Measurements from ENCODE around the gene CPNE1.

Gene CPNE1

DNA sequence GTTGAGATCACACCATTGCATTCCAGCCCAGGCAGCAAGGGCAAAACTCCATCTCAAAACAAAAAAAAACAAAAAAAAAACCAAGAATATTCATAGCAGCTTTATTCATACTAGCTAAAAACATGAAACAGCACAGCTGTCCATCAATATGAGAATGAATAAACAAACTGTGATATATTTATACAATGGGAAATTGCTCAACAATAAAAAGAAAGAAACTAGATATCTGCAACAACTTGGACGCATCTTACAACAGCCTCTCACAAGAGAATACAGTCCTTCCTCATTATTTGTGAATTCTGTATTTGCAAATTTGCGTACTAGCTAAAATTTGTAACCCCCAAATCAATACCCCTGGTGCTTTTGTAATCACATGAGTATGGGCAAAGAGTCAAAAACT lies 77.3 kb downstream of the CPNE1 start:
- DNase-seq, result no peak
- intact Hi-C loops (cut with DNase I), result no loop called here

DNA sequence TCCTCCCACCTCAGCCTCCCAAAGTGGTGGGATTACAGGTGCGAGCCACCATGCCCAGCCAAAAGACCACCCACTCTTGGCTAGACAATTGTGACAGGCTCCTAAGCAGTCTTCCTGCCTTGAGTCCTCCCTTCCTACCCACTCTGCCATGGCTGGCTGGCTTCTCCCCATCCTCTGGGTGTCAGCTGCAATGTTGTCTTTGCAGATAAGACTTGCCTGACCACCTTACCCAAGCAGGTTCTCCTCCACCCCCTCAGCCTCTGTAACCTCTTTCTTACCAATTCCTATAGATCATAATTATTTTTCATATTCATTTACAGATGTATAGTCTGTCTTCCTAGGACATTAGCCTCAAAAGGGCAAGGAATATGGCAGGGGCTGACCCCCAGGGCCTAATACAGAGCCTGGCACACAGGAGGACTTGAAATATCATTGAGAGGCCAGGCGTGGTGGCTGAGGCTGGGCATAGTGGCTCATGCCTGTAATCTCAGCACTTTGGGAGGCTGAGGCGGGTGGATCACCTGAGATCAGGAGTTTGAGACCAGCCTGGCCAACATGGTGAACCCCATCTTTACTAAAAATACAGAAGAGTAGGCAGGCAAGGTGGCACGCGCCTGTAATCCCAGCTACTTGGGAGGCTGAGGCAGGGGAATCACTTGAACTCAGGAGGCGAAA lies 77.8 kb downstream of the CPNE1 start:
- intact Hi-C loops (cut with DNase I), result no loop called here
- DNase-seq, result no peak

DNA sequence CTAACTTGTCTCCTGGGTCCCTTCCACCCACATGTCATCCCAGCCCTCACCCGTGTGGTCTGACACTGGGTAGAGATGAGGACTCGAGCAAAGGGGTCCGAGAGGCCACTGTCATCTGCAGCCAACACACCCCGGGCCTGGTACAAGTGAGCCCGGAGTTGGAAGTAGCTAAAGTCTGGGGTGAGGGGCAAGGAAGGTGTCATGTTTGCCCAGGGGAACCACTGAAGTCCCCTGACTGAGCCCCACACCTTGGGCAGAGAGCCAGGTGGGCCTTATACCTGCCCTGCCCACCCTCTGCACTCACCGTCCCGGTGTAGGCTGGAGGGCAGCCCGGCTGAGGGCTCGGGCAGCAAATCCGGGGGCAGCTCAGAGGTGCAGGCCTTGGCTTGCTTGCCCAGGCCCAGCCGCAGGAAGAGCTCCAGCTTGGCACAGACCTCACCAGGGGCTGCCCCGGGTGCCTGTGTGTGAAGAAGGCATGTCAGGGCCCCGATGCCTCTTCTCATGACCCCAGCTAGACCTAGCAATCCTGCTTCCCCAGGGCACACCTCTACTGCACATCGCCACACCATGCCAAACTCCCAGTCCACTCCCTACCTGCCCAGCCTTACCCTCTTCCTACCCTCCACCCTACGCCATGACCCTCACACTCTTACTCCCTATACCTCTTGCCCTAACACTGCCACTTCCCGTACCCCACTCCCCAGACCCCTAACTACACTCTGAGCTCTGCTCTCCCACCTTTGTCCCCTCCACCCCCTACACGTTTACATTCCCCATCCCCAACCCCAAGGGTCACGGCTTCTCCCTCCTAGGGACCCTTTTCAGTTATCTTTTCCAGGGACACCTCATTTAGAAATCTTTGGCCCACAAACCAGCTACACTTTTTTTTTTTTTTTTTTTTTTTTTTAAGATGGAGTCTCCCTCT lies 80.8 kb downstream of the CPNE1 start:
- DNase-seq, result no peak
- intact Hi-C loops (cut with DNase I), result no loop called here

DNA sequence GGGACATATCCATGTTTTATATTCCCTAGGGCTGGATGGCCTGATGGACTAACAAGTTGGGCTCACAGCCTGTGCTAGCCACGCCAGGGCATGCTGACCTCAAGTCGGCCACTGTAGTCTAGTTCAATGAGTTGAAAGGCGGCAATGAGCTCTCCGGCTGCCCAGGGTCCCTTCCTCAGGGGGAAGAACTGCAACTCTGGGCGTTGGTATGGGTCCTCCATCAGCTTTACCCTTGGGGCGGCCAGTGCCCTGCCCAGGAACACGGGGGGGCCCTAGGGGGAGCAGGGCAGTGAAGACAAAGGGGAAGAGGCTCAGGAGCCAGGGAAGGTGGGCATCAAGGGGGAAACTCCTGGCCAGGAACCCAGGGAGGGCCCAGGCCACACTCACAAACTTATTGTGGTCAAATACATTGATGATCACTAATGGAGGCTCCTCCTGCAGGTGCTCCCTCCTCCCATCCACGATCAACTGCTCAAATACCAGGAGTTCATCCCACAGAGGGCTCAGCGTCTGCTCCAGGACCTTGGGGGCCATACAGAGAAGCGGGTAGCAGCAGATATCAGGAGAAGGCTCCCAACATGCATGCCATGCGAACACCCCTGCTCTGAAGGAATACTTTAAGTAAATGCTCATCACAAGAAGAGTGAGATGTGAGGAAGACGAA lies 81.8 kb downstream of the CPNE1 start:
- intact Hi-C loops (cut with DNase I), result no loop called here
- no peak for DNase-seq

DNA sequence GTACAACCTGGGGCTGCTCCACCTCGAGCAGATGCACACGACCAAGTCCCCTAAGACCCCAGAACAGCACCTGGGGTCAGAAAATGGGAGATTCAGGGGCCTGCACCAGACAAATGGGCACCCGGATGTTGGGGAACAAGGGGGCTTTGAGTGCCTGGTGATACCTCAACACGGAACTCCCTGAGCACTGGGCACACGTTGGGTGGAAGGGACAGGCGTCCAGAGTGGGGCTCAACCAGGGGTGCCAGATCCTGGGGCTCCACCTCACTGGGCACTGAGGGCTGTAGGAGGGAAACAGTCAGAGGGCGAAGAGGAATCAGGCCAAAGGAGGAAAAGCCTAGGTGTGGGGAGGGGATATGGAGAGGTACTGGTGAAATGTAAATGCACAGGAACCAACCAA lies 82.6 kb downstream of the CPNE1 start:
- intact Hi-C loops (cut with DNase I), result no loop called here
- no peak for DNase-seq

DNA sequence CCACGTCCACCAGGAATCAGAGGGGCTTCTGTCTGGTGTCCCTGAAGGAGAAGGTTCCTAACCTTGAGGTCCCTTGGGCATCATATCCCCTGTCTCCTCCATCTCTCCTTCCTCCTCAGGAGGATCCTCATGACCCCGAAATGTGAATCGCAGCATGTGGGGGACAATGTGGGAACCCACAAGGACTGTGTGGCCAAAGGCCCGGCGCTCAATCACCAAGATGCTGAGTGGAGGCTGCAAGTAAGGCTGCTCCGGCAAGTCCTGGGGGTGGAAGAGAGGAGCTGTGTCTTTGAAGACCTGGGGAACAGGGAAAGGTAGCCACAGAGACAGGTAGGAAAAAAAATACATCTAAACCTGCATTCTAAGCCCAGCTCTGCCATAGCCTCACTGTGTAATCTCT lies 85.5 kb downstream of the CPNE1 start:
- no peak for DNase-seq
- intact Hi-C loops (cut with DNase I), result no loop called here

DNA sequence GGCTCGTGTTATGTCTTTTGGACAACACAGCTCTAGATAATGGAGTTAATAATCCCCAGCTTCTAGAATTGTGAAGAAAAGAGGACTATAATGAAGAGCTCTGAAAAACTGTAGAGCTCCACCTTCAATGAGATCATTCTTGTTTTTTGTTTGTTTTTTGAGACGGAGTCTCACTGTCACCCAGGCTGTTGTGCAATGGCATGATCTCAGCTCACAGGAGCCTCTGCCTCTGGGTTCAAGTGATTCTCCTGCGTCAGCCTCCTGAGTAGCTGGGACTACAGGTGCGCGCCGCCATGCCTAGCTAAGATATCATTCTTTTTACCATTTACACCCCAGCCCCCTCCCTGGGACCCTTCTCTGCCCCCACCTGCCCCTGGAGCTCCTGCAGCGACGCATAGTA lies 86.2 kb downstream of the CPNE1 start:
- no peak for DNase-seq
- intact Hi-C loops (cut with DNase I), result no loop called here

DNA sequence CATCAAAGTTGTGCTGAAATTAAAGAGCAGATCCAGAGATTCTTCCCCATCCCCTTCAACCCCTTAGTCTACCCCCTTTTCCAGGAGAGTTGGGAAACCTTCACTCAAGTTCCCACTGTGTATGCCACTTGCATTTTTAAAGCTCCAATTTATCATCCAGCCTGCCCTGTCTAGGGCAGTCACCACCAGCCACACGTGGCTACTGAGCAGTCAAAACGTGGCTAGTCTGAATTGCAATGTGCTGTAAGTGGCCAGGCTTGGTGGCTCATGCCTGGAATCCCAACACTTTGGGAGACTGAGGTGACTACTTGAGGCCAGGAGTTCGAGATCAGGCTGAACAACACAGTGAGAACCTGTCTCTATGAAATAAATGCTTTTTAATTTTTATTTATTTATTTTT lies 87.9 kb downstream of the CPNE1 start:
- intact Hi-C loops (cut with DNase I), result no loop called here

More for the DNA sequence above, 87.9 kb downstream of the CPNE1 start:
- DNase-seq, result no peak

Measured in head of caudate nucleus (tissue), 42 donors.